A549 (cell line): Measurements from ENCODE around the gene SPRTN. TPM values are rescaled to one million over a fixed set of nuclear protein-coding genes. Genes with fewer than 3 reads are reported as not detected.

ENCODE experiments used
- ATAC-seq, 2 experiments: fragments of 200-7000 bp in 1 of 2; fragments of >200 bp in 1 of 2; cut with Nextera tagmentation in 1 of 2; cut with Tn5 transposase in 1 of 2; 3 replicates each; pipeline versions ENCODE4 v1.8.0 to v1.9.1; 2018 to 2020; ENCODE audit warnings: mild to moderate bottlenecking in 1 of 2, moderate library complexity in 1 of 2
- CTCF ChIA-PET: fragments of 300-600 bp; sonication (Branson Sonifier 250); formaldehyde crosslinking; extraction: SDS; loops from one replicate; lab custom pipeline; 2021; ENCODE audit warnings: antibody characterized with exemption, inconsistent platforms; lab: Yijun Ruan, JAX
- POLR2A ChIA-PET: fragments of 350-600 bp; formaldehyde crosslinking; extraction: SDS; loops from one replicate; lab custom pipeline; 2021; ENCODE audit warnings: antibody characterized with exemption, inconsistent platforms; lab: Yijun Ruan, JAX
- DNase-seq, 2 experiments: peaks; one replicate each; pipeline versions ENCODE4 v3.0.0 to v3.0.0-alpha.2; 2011 to 2016; ENCODE audit warnings: low read depth in 1 of 2, low spot score in 1 of 2
- FAIRE-seq: peaks from 2 replicates; lab custom pipeline; 2011; peaks lifted over from hg19 to GRCh38; lab: Jason Lieb, UNC
- H3K27ac ChIP-seq, 2 experiments: fragments of >200 bp; sonication (Bioruptor Twin); formaldehyde crosslinking; 3 replicates each; pipeline ENCODE4 v1.5.1; 2016 to 2017
- H3K4me1 ChIP-seq: fragments of >200 bp; sonication (Bioruptor Twin); formaldehyde crosslinking; 3 replicates; pipeline ENCODE4 v1.6.1; 2016
- H3K4me2 ChIP-seq: fragments of >200 bp; sonication (Bioruptor Twin); formaldehyde crosslinking; 3 replicates; pipeline ENCODE4 v1.6.1; 2016
- H3K4me3 ChIP-seq: fragments of >200 bp; sonication (Bioruptor Twin); formaldehyde crosslinking; 3 replicates; pipeline ENCODE4 v1.5.1; 2016
- H3K9me3 ChIP-seq: fragments of >200 bp; sonication (Bioruptor Twin); formaldehyde crosslinking; 3 replicates; pipeline ENCODE4 v1.6.1; 2016
- CBX2 ChIP-seq: fragments of 200-600 bp; sonication (generic); IDR thresholded peaks from 2 replicates; pipeline ENCODE4 v1.6.1; 2016; ENCODE audit warnings: low read depth, mild to moderate bottlenecking, borderline replicate concordance
- CHD2 ChIP-seq: fragments of 150-350 bp; IDR thresholded peaks from 2 replicates; pipeline ENCODE4 v1.6.1; 2014; ENCODE audit warnings: low read length; ENCODE audit not compliant: partially characterized antibody
- CHD4 ChIP-seq: fragments of 200-600 bp; sonication (generic); IDR thresholded peaks from 2 replicates; pipeline ENCODE4 v1.6.1; 2016; ENCODE audit warnings: antibody characterized with exemption, mild to moderate bottlenecking, borderline replicate concordance
- EHMT2 ChIP-seq: fragments of 200-600 bp; sonication (generic); IDR thresholded peaks from 2 replicates; pipeline ENCODE4 v1.6.1; 2016; ENCODE audit warnings: antibody characterized with exemption, low read depth, mild to moderate bottlenecking, moderate library complexity
- ESRRA ChIP-seq: fragments of 150-350 bp; IDR thresholded peaks from 2 replicates; pipeline ENCODE4 v1.6.1; 2014; ENCODE audit warnings: mild to moderate bottlenecking, low read length, borderline replicate concordance
- FOXS1 ChIP-seq: fragments of 250-450 bp; sonication (Bioruptor Pico); IDR thresholded peaks from 2 replicates; pipeline ENCODE4 v1.5.0; 2020; ENCODE audit warnings: mild to moderate bottlenecking, moderate library complexity
- HDAC2 ChIP-seq: fragments of 200-600 bp; sonication (generic); IDR thresholded peaks from 2 replicates; pipeline ENCODE4 v1.6.1; 2016
- HES2 ChIP-seq: fragments of >200 bp; sonication (Bioruptor Twin); formaldehyde crosslinking; IDR thresholded peaks from 2 replicates; pipeline ENCODE4 v1.6.1; 2016
- HEYL ChIP-seq: fragments of 250-450 bp; sonication (Bioruptor Pico); IDR thresholded peaks from 2 replicates; pipeline ENCODE4 v1.8.0; 2021; ENCODE audit warnings: mild to moderate bottlenecking, moderate library complexity
- HOXA7 ChIP-seq: fragments of 250-450 bp; sonication (Bioruptor Pico); IDR thresholded peaks from 2 replicates; pipeline ENCODE4 v1.5.0; 2020; ENCODE audit warnings: mild to moderate bottlenecking, moderate library complexity
- JUN ChIP-seq, 2 experiments: fragments of >200 bp; sonication (Bioruptor Twin); formaldehyde crosslinking; IDR thresholded peaks; 2 replicates in 1 of 2; 3 replicates in 1 of 2; pipeline ENCODE4 v1.6.1; 2016 to 2017
- JUNB ChIP-seq: fragments of >200 bp; sonication (Bioruptor Twin); formaldehyde crosslinking; IDR thresholded peaks from 2 replicates; pipeline ENCODE4 v1.6.1; 2016
- KDM5A ChIP-seq: fragments of 200-600 bp; sonication (generic); IDR thresholded peaks from 2 replicates; pipeline ENCODE4 v1.6.1; 2016; ENCODE audit warnings: antibody characterized with exemption, mild to moderate bottlenecking
- MAX ChIP-seq: IDR thresholded peaks from 2 replicates; pipeline ENCODE4 v1.6.1; 2012
- NPAS2 ChIP-seq: fragments of 250-450 bp; sonication (Bioruptor Pico); IDR thresholded peaks from 2 replicates; pipeline ENCODE4 v1.8.0; 2022; ENCODE audit warnings: mild to moderate bottlenecking, moderate library complexity, borderline replicate concordance
- NR3C1 ChIP-seq: fragments of >200 bp; sonication (Bioruptor Twin); formaldehyde crosslinking; IDR thresholded peaks from 3 replicates; pipeline ENCODE4 v1.6.1; 2017
- PBX3 ChIP-seq: IDR thresholded peaks from 2 replicates; pipeline ENCODE4 v1.6.1; 2012
- PHF8 ChIP-seq: fragments of 200-600 bp; sonication (generic); IDR thresholded peaks from 2 replicates; pipeline ENCODE4 v1.6.1; 2016; ENCODE audit warnings: low read depth, mild to moderate bottlenecking, antibody characterized with exemption, moderate library complexity, borderline replicate concordance
- POLR2A ChIP-seq: IDR thresholded peaks from 2 replicates; pipeline ENCODE4 v1.6.1; 2012; ENCODE audit warnings: mild to moderate bottlenecking, low read length
- POLR2AphosphoS2 ChIP-seq: conservative IDR thresholded peaks from 2 replicates; pipeline ENCODE4 v1.6.1; 2012; ENCODE audit warnings: low read length, improper control_type of control experiment, inconsistent platforms
- RFX5 ChIP-seq: fragments of 450-650 bp; IDR thresholded peaks from 2 replicates; pipeline ENCODE4 v1.7.1; 2014; ENCODE audit warnings: antibody characterized with exemption, mild to moderate bottlenecking, moderate library complexity
- USF2 ChIP-seq: fragments of 450-650 bp; IDR thresholded peaks from 2 replicates; pipeline ENCODE4 v1.6.1; 2014; ENCODE audit warnings: antibody characterized with exemption
- ZC3H11A ChIP-seq: fragments of 450-650 bp; IDR thresholded peaks from 2 replicates; pipeline ENCODE4 v1.6.1; 2014; ENCODE audit warnings: antibody characterized with exemption, mild to moderate bottlenecking
- ZNF302 ChIP-seq: fragments of 250-450 bp; sonication (Bioruptor Pico); IDR thresholded peaks from 2 replicates; pipeline ENCODE4 v1.9.0; 2021; ENCODE audit warnings: inconsistent platforms, mild to moderate bottlenecking, moderate library complexity
- ZSCAN20 ChIP-seq: fragments of 250-450 bp; sonication (Bioruptor Pico); IDR thresholded peaks from 2 replicates; pipeline ENCODE4 v1.8.0; 2022; ENCODE audit warnings: mild to moderate bottlenecking, moderate library complexity
- WGBS: methylation state at CpG from one replicate; pipeline ENCODE4 v1.1.6; 2017; ENCODE audit errors: missing lambda C conversion rate; 5-methylcytosine and 5-hydroxymethylcytosine counted together
- polyA minus RNA-seq: library from RNA; depleted of rRNA, polyadenylated mRNA; stranded (reverse); fragments of >200 nt; gene quantifications from 2 replicates; pipeline ENCODE4 v1.2.3, GENCODE V29; 2011; rRNA and poly(A)+ RNA removed
- polyA plus RNA-seq, 4 experiments: library from polyadenylated mRNA; depleted of rRNA in 3 of 4; stranded (reverse); fragments of >200 nt; fragmentation: RNase III in 1 of 4; extraction: RNeasy Plus Mini Kit Qiagen cat#74134 plus additional on column Dnase treatment in 1 of 4; gene quantifications; 2 replicates in 3 of 4; 3 replicates in 1 of 4; pipeline ENCODE4 v1.2.3, GENCODE V29; 2011 to 2017

The SPRTN gene
- polyA plus RNA-seq (2011; rRNA removed) (17.9 and 21.0 TPM in 2 replicates), polyA plus RNA-seq (2017; fragmentation: RNase III; extraction: RNeasy Plus Mini Kit Qiagen cat#74134 plus additional on column Dnase treatment) (14.0 to 16.0 TPM (median 14.4 TPM) in 3 replicates), polyA minus RNA-seq (29.9 and 31.7 TPM in 2 replicates)
- polyA plus RNA-seq (2012; cell fraction: cytosol; rRNA removed) = 13.4 and 18.0 TPM in 2 replicates
- 11.7 and 15.3 TPM in 2 replicates for polyA plus RNA-seq (2012; cell fraction: nucleus; rRNA removed)

GRCh38 chr1:231338270-231339128 is at the start of gene SPRTN:
TSS of gene SPRTN (plus strand) at chr1:231338293. CDS start at chr1:231338384, 91 bp downstream.
- POLR2A ChIA-PET = interaction anchor here (0.7 to 1.8 kb wide), 13 partner anchors 10 to 1780 kb away, joined by 3 to 6 read pairs (median 3); partner anchors contain the start of gene ABCB10
- CTCF ChIA-PET = interaction anchor here (0.7 to 2.0 kb wide), 8 partner anchors 13 to 268 kb away, joined by 3 to 9 read pairs (median 4); no protein-coding TSS in a partner anchor
- peak in 1 of 2 experiments; percentile 96 for DNase-seq
- ATAC-seq = peak; percentile 89 to 93; a peak in 5 of 6 replicates
- TF ChIP-seq ESRRA = no peak
- TF ChIP-seq USF2 = no peak
- no peak for TF ChIP-seq CHD2
- TF ChIP-seq POLR2A = peak; percentile 63
- TF ChIP-seq PHF8 = 0 out of 2 replicates have a peak, but pooled peaks have one; percentile 5
- peak; percentile 54; the same call in 1 of the 2 replicates for TF ChIP-seq KDM5A
- TF ChIP-seq RFX5 = no peak
- H3K4me1 ChIP-seq = peaks cover 40% of the 10 kb centered on the region
- H3K4me2 ChIP-seq = peak within 1 kb of the TSS; percentile 93
- peak within 1 kb of the TSS; percentile 91 to 95 for H3K27ac ChIP-seq
- no peaks in the 10 kb centered on the region for H3K9me3 ChIP-seq
- FAIRE-seq = no peak
- H3K4me3 ChIP-seq = peak within 1 kb of the TSS; percentile 82
- 1% methylated on average over 31 of the region's 43 CpGs for WGBS

- POLR2A ChIA-PET = no interaction called here
- Histone ChIP-seq H3K4me1 (no peaks in the 10 kb centered on the region), H3K4me3 (no peak overlapping the region), H3K27ac (no peak overlapping the region), H3K4me2 (no peak overlapping the region), H3K9me3 (no peaks in the 10 kb centered on the region)
- FAIRE-seq (no peak), DNase-seq (no peak), ATAC-seq (no peak)
- CTCF ChIA-PET = interaction anchor here (1.8 kb wide), 1 partner anchor 193 kb away, joined by 4 read pairs; no protein-coding TSS in a partner anchor
- 85% methylated on average over 4 of the region's 4 CpGs for WGBS
- no peak for TF ChIP-seq HOXA7 (CRISPR knock-in tag)
- no peak for TF ChIP-seq HEYL (CRISPR knock-in tag)
- no peak for TF ChIP-seq ZNF302
- TF ChIP-seq POLR2AphosphoS2 = no peak
- no peak for TF ChIP-seq MAX
- no peak for TF ChIP-seq CHD4
- no peak for TF ChIP-seq PHF8
- no peak for TF ChIP-seq EHMT2
- TF ChIP-seq FOXS1 = no peak
- TF ChIP-seq NPAS2 = no peak
- no peak for TF ChIP-seq HDAC2
- no peak for TF ChIP-seq HES2
- TF ChIP-seq CBX2 = no peak
Observed at GRCh38 chr1:231295938-231296337, 42.2 kb upstream of the SPRTN start.

- FAIRE-seq = no peak
- no peak for ATAC-seq
- no peaks in the 10 kb centered on the region for H3K4me1 ChIP-seq
- H3K27ac ChIP-seq = no peak overlapping the region
- WGBS = 73% methylated on average over 3 of the region's 3 CpGs
- POLR2A ChIA-PET = no interaction called here
- no peak overlapping the region for H3K4me3 ChIP-seq
- no peak for DNase-seq
- TF ChIP-seq ZC3H11A (no peak), EHMT2 (no peak), JUNB (no peak), PBX3 (no peak), ZSCAN20 (CRISPR knock-in tag) (no peak), HOXA7 (CRISPR knock-in tag) (no peak), NR3C1 (no peak), JUN (IDR thresholded peaks at IDR 0.05) (no peak), MAX (no peak)
- no peak overlapping the region for H3K4me2 ChIP-seq
- H3K9me3 ChIP-seq = no peaks in the 10 kb centered on the region
- CTCF ChIA-PET = no interaction called here
Observed at GRCh38 chr1:231301990-231302389, 36.1 kb upstream of the SPRTN start.
